PFSK-1 (cell line): ENCODE results near the gene TLE4.

Experiments used
- FOXP2 ChIP-seq: optimal IDR thresholded peaks from 2 replicates; pipeline ENCODE3; 2011; ENCODE audit warnings: borderline replicate concordance, control low read depth, inconsistent platforms; ENCODE audit not compliant: insufficient read depth; ENCODE audit errors: extremely low read length, extremely low read depth
- POLR2AphosphoS5 ChIP-seq: IDR thresholded peaks from 2 replicates; pipeline ENCODE4 v1.6.1; 2012; ENCODE audit warnings: low read depth, mild to moderate bottlenecking, control low read depth, low read length, moderate library complexity
- REST ChIP-seq, 2 experiments: IDR thresholded peaks; 2 replicates each; pipeline versions ENCODE4 v1.6.1 to v1.8.0; 2011 to 2012; ENCODE audit warnings: low read depth in 2 of 2, low read length in 2 of 2, control low read depth in 1 of 2, inconsistent platforms in 1 of 2, mild to moderate bottlenecking in 1 of 2, moderate library complexity in 1 of 2; ENCODE audit not compliant: insufficient read depth in 1 of 2
- SIN3A ChIP-seq: IDR thresholded peaks from 2 replicates; pipeline ENCODE4 v1.6.1; 2012; ENCODE audit warnings: mild to moderate bottlenecking, low read length, moderate library complexity, borderline replicate concordance; ENCODE audit not compliant: insufficient read depth
- TAF1 ChIP-seq: IDR thresholded peaks from 2 replicates; pipeline ENCODE4 v1.6.1; 2012; ENCODE audit warnings: low read length, control low read depth, borderline replicate concordance; ENCODE audit not compliant: insufficient read depth

Gene TLE4

GRCh38 chr9:79671558-79671957 lies 99.8 kb downstream of the TLE4 start:
- no peak for TF ChIP-seq REST (IDR thresholded peaks at IDR 0.05; ENCODE audit: insufficient read depth in 1 of 2, low read depth in 2 of 2, low read length in 2 of 2)
- no peak for TF ChIP-seq TAF1
- TF ChIP-seq POLR2AphosphoS5 = no peak
- no peak for TF ChIP-seq FOXP2
- no peak for TF ChIP-seq SIN3A

GRCh38 chr9:79672236-79672635 lies 100.5 kb downstream of the TLE4 start:
- TF ChIP-seq FOXP2 (no peak), POLR2AphosphoS5 (no peak), REST (IDR thresholded peaks at IDR 0.05; ENCODE audit: insufficient read depth in 1 of 2, low read depth in 2 of 2, low read length in 2 of 2) (no peak), SIN3A (no peak), TAF1 (no peak)

- TF ChIP-seq FOXP2 (no peak), SIN3A (no peak), TAF1 (no peak), POLR2AphosphoS5 (no peak), REST (IDR thresholded peaks at IDR 0.05; ENCODE audit: insufficient read depth in 1 of 2, low read depth in 2 of 2, low read length in 2 of 2) (no peak)
Observed at GRCh38 chr9:79672891-79673290, 101.1 kb downstream of the TLE4 start.

DNA sequence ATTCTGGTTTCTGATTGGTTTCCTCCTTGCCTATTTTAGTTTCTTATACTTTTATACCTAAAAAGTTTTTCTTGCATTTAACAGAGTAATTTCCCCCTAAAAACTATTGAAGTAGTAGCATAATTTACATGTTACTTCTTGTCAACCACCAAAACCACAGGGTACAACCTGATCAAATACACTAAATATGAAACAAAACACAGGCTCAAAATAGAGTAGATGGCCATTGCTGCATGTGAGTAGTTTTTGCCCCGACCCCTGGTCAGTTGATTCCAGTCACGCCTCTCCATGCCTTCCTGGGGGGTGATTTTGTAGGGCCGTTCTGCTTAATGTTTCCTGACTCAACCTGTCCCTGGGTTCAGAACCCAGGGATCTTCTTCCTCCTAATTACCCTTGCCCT lies 101.8 kb downstream of the TLE4 start:
- TF ChIP-seq SIN3A = no peak
- no peak for TF ChIP-seq FOXP2
- no peak for TF ChIP-seq TAF1
- TF ChIP-seq REST (IDR thresholded peaks at IDR 0.05; ENCODE audit: insufficient read depth in 1 of 2, low read depth in 2 of 2, low read length in 2 of 2) = no peak
- no peak for TF ChIP-seq POLR2AphosphoS5

DNA sequence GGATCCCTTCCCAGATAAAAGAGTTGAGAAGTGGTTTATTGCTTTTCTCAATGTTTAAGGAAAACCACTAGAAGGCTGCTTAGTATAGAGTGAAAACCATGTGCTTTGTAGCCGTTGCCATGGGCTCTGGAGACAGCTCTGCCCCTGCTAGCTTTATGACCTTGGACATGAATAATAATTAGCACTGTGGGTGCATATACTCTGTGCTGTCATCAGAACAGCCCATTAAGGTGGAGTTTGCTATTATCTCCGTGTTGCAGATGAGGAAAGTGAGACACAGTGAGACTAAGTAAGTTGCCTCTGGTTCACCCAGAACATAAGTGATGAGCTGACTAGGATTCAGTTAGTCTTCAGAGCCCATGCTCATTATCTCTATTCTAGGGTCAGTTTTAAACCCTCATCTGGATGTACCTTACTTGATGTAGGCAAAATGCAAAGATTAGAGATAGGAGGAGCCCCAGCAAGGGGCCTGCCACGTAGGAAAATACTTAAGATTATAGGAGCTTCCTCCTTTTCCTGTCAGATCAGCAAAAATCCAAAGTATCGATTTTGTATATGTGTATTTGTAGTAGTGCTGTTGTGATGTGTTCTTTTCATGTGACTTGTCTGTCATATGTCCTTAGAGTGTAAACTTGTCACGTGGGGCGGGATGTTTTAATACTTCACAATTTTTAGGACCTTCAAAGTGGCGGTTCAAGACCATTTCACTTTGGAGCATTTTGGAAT lies 102.5 kb downstream of the TLE4 start:
- TF ChIP-seq FOXP2 = no peak
